ENCODE results near the gene OPA3. TPM values are rescaled to one million over a fixed set of nuclear protein-coding genes. Genes with fewer than 3 reads are reported as not detected.

The OPA3 gene
- total RNA-seq, 2 donors from 2014 or later: 12.9 to 15.4 TPM

GRCh38 chr19:45488708-45489107, 95.9 kb downstream of the OPA3 start:
- Mint-ChIP-seq H3K4me1 (peaks cover 7% of the 10 kb centered on the region), H3K9me3 (no peaks in the 10 kb centered on the region), H3K27ac (no peak overlapping the region), H3K4me3 (no peak overlapping the region), H3K27me3 (ENCODE audit: insufficient read depth) (no peaks in the 10 kb centered on the region), H3K36me3 (ENCODE audit: low read depth) (peaks cover 9% of the 10 kb centered on the region)
- Histone ChIP-seq H3K9me3 (ENCODE audit: control insufficient read depth, low read length) (no peaks in the 10 kb centered on the region), H3K27ac (ENCODE audit: low read depth, low read length) (no peak overlapping the region), H3K36me3 (ENCODE audit: control insufficient read depth, insufficient read depth, low read length) (peaks cover 8% of the 10 kb centered on the region), H3K4me3 (ENCODE audit: low read length) (no peak overlapping the region), H3K9ac (ENCODE audit: extremely low read depth, low read length, poor library complexity, severe bottlenecking) (no peak overlapping the region), H3K27me3 (ENCODE audit: control insufficient read depth, insufficient read depth, low read length, poor library complexity, severe bottlenecking) (no peaks in the 10 kb centered on the region), H3K4me1 (ENCODE audit: control insufficient read depth, insufficient read depth, low read length) (no peaks in the 10 kb centered on the region)
- DNase-seq: no peak
- 91% methylated on average over 14 to 15 of the region's 15 CpGs for WGBS, 2 experiments (ENCODE audit: insufficient coverage in 1 of 2, insufficient read length in 1 of 2)
- no peak for TF ChIP-seq CTCF (conservative IDR thresholded peaks at IDR 0.05)

- peak; percentile 76 for TF ChIP-seq CTCF (conservative IDR thresholded peaks at IDR 0.05)
- Mint-ChIP-seq H3K9me3 (no peaks in the 10 kb centered on the region), H3K27ac (peak overlapping the region; percentile 96), H3K4me3 (peak overlapping the region; percentile 76), H3K36me3 (ENCODE audit: low read depth) (peaks cover 7% of the 10 kb centered on the region), H3K27me3 (ENCODE audit: insufficient read depth) (no peaks in the 10 kb centered on the region), H3K4me1 (no peaks in the 10 kb centered on the region)
- peaks cover 3% of the 10 kb centered on the region for H3K36me3 ChIP-seq (ENCODE audit: control insufficient read depth, insufficient read depth, low read length)
- H3K9ac ChIP-seq (ENCODE audit: extremely low read depth, low read length, poor library complexity, severe bottlenecking): peak overlapping the region; percentile 64
- H3K9me3 ChIP-seq (ENCODE audit: control insufficient read depth, low read length): no peaks in the 10 kb centered on the region
- H3K27me3 ChIP-seq (ENCODE audit: control insufficient read depth, insufficient read depth, low read length, poor library complexity, severe bottlenecking): no peaks in the 10 kb centered on the region
- peak; percentile 99 for DNase-seq
- peak overlapping the region; percentile 88 for H3K27ac ChIP-seq (ENCODE audit: low read depth, low read length)
- peak overlapping the region; percentile 81 for H3K4me3 ChIP-seq (ENCODE audit: low read length)
- WGBS, 2 experiments (ENCODE audit: insufficient coverage in 1 of 2, insufficient read length in 1 of 2): 4 to 5% methylated on average over 17 to 35 of the region's 35 CpGs
- no peaks in the 10 kb centered on the region for H3K4me1 ChIP-seq (ENCODE audit: control insufficient read depth, insufficient read depth, low read length)
These were observed 99.1 kb downstream of the OPA3 start for GRCh38 chr19:45485305-45486077.

DNA sequence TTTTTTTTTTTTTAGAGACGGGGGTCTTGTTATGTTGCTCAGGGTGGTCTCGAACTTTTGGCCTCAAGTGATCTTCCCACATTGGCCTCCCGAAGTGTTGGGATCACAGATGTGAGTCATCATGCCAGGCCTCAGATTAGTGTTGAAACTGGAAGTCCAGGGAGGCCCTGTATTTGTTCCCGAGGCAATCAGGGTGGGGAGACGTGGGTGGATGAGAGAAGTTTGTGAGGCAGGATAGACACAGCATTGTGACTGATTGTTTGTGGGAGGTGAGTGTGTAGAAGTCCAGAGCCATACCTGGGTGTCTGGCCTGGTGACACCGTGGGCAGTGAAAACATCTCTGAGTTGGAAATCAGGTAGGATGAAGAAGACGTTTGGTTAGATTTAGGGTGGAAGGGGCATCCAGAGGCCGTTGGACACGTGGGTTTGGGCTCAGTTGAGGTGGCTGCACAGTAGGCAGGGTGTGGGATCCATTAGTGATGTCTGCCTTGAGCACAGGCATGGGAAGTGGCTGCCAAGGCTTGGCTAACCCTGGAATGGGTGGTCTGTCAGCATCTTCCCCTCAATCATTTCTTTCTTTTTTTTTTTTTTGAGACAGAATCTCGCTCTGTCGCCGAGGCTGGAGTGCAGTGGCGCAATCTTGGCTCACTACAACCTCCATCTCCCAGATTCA, 100.2 kb downstream of the OPA3 start:
- Mint-ChIP-seq H3K27ac (no peak overlapping the region), H3K4me1 (no peaks in the 10 kb centered on the region), H3K4me3 (no peak overlapping the region), H3K36me3 (ENCODE audit: low read depth) (peaks cover 5% of the 10 kb centered on the region), H3K27me3 (ENCODE audit: insufficient read depth) (no peaks in the 10 kb centered on the region), H3K9me3 (no peaks in the 10 kb centered on the region)
- H3K4me3 ChIP-seq (ENCODE audit: low read length): no peak overlapping the region
- H3K4me1 ChIP-seq (ENCODE audit: control insufficient read depth, insufficient read depth, low read length): no peaks in the 10 kb centered on the region
- TF ChIP-seq CTCF (conservative IDR thresholded peaks at IDR 0.05): no peak
- peaks cover 3% of the 10 kb centered on the region for H3K36me3 ChIP-seq (ENCODE audit: control insufficient read depth, insufficient read depth, low read length)
- H3K27ac ChIP-seq (ENCODE audit: low read depth, low read length): no peak overlapping the region
- H3K9ac ChIP-seq (ENCODE audit: extremely low read depth, low read length, poor library complexity, severe bottlenecking): no peak overlapping the region
- H3K27me3 ChIP-seq (ENCODE audit: control insufficient read depth, insufficient read depth, low read length, poor library complexity, severe bottlenecking): no peaks in the 10 kb centered on the region
- DNase-seq: no peak
- H3K9me3 ChIP-seq (ENCODE audit: control insufficient read depth, low read length): no peaks in the 10 kb centered on the region
- 89 to 91% methylated on average over 8 to 13 of the region's 13 CpGs for WGBS, 2 experiments (ENCODE audit: insufficient coverage in 1 of 2, insufficient read length in 1 of 2)

All from endodermal cell (in vitro differentiated cells).